NCI-H1436 treated with DMSO at 0.1 percent for 48 hours (cell line): ENCODE measurements around the gene MPDU1.

ENCODE experiments used
- DNase-seq: peaks from one replicate; lab custom pipeline; 2025; lab: John Stamatoyannopoulos, UW

Gene MPDU1

GRCh38 chr17:7583253-7584109, at the start of gene MPDU1:
MPDU1 (plus strand) TSS chr17:7583852; CDS start chr17:7583863, 11 bp downstream.
- peak; percentile 86 for DNase-seq

DNA sequence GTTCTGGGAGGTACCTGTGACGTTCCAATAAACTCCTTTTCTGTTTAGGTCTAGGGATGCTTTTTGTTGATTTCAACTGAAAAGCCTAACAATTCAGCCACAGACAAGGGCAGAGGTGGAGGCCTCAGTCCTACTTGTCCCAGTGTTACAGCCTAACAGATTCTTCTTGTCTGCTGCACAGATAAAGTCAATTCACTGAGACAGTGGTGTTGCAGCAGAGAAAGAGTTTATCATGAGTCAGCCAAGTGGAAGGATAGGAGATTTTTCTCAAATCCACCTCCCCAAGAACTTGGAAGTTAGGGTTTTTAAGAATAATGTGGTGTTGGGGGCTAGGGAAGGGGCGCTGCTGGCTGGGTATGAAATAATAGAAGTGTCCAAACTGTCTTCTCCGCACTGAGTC, 45.6 kb upstream of the MPDU1 start:
- DNase-seq: no peak

DNA sequence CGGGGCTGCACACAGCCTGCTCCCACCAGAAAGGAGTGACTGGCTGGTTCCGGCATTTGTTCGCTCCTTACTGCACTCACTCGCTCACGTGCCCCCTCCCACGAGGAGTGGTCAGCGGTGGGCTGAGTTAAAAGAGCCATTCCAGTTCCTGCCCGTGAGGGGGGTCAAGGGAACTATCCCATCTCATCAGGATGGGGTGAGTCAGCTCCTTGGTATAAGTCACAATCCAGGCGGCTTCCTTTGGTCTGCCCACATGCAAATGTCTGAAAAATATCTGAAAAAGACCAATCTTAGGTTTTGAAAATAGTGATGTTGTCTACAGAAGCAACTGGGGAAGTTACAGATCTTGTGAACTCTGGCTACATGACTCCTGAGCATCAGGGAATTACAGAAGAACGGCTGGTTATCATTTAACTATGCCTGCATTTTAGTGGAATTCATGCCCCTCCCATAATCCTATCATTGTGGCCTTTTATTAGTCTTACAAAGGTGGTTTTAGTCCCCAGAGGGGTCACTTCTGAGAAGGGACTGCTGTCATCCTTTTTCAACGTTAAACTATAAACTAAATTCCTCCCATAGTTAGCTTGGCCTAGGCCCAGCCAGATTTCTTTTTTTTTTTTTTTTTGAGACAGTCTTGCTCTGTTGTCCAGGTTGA, 44.6 kb upstream of the MPDU1 start:
- no peak for DNase-seq

DNA sequence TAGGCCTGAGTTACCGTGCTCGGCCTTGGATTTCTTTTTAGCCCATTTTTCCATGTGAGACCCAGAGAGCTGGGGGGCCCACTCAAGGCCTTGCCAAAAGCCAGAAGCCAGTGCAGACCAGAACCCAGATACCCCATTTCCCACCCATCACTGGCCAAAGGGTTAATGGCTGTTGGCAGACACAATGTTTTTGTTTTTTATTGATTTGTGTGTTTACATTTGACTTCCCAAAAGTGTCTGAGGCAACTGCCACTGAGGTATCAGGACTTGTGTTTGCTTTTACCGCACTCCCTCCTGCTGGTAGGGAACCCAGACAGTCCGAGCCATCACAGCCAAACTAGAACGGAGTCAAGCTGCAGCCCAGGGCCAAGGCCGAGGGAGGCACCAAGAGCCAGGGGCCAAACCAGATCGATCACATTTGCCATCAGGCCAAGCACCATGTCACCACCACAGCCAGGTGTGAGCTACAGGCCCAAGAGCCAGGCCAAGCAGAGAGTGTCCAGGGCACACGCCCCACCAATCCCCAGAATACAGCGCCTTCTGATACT, 42.5 kb upstream of the MPDU1 start:
- no peak for DNase-seq

GRCh38 chr17:7544911-7545310, 38.7 kb upstream of the MPDU1 start:
- DNase-seq: no peak

- DNase-seq: no peak
These were observed 34.9 kb upstream of the MPDU1 start, which contains the start of gene TNFSF12 for GRCh38 chr17:7548585-7549400. TNFSF12 (plus strand) TSS chr17:7549058; CDS start chr17:7549154, 96 bp downstream.

- no peak for DNase-seq
These were observed 34.1 kb upstream of the MPDU1 start for GRCh38 chr17:7549401-7550055.

DNA sequence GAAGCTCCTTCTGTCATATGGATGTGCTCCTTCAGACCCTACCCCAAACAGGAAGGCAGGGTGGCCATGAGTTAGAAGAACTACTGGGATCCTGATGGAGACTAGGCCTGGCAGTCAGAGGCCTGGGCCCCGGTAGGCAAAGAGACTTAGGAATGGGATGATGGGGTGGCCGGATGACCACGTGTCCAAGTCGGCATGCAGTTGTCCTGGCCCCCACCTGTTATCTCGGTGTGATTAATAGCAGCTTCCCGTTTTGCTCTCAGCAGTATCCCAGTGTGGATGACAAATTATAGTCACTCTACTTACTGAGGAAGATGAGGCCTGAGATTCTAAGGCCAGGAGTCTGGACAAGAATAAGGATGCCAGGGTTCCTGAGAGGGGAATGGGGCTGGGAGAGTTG, 33.3 kb upstream of the MPDU1 start:
- no peak for DNase-seq

GRCh38 chr17:7551396-7551795, 32.3 kb upstream of the MPDU1 start:
- DNase-seq: no peak

GRCh38 chr17:7552621-7553051, 31.0 kb upstream of the MPDU1 start:
- no peak for DNase-seq

DNA sequence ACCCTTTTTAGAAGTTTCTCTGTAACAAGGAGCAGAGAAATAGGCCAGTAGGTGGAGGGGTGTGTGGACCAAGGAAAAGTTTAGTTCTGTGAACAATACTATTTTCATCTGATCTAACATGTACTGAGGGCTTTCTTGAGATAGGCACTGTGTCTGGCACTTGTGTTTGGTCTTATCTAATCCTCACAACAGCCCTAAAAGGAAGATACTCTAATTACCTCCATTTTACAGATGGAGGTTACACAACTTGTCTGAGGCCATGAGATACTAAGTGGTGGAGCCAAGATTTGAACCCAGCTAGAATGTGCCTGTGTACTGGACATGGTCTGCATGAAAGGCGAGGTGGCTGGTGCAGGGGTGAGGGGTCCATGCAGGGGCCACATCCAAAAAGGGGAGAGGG, 30.3 kb upstream of the MPDU1 start:
- no peak for DNase-seq

GRCh38 chr17:7555320-7555948, 28.2 kb upstream of the MPDU1 start:
- DNase-seq: no peak

DNA sequence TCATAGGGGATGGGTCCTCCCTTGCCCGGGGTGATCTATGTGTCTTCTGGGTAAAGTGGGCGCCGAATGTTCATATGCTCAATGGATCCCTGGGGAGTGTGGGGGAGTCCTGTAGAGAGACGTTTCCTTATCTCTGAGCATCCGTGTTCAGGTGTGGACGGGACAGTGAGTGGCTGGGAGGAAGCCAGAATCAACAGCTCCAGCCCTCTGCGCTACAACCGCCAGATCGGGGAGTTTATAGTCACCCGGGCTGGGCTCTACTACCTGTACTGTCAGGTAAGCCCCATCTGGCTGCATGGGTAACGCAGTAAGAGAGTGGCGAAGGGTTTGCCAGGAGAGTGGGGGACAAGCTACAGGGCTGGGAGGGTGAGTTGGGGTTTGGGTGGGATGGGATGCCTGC, 27.0 kb upstream of the MPDU1 start:
- DNase-seq: no peak

DNA sequence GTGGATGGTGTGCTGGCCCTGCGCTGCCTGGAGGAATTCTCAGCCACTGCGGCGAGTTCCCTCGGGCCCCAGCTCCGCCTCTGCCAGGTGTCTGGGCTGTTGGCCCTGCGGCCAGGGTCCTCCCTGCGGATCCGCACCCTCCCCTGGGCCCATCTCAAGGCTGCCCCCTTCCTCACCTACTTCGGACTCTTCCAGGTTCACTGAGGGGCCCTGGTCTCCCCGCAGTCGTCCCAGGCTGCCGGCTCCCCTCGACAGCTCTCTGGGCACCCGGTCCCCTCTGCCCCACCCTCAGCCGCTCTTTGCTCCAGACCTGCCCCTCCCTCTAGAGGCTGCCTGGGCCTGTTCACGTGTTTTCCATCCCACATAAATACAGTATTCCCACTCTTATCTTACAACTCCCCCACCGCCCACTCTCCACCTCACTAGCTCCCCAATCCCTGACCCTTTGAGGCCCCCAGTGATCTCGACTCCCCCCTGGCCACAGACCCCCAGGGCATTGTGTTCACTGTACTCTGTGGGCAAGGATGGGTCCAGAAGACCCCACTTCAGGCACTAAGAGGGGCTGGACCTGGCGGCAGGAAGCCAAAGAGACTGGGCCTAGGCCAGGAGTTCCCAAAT, 26.4 kb upstream of the MPDU1 start:
- DNase-seq: no peak

DNA sequence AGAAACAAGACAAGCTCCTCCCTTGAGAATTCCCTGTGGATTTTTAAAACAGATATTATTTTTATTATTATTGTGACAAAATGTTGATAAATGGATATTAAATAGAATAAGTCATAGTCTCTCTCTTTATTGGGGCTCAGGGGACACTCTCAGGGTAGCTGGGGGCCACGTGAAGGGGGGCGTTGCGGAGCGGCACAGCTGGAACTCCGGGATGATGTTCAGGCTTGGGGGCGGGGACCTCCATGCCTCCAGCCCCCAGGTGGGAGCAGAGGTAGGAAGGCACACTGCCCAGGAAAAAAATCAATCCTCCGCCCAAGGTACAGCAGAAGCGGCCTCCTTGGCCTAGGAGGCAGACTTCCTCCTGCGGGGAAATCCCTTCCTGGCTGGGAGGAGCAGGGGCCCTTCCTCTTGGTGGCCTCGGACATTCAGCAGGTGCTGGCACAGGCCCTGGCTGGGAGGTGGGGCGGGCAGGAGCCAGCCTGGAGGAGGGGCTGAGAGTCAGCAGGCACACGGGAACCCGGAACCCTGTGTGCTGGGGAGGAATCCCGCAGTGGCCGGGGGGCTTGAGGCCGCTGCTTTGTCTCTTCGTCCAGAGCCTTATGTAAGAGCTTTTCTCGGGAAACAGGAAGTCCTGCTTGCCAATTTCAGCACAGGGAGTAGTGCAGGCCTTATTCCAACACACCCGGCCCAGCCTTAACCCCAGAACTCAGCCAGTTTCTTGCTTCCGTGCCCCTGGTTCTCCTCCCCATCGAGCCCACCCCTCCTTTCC, 25.7 kb upstream of the MPDU1 start:
- DNase-seq: no peak

DNA sequence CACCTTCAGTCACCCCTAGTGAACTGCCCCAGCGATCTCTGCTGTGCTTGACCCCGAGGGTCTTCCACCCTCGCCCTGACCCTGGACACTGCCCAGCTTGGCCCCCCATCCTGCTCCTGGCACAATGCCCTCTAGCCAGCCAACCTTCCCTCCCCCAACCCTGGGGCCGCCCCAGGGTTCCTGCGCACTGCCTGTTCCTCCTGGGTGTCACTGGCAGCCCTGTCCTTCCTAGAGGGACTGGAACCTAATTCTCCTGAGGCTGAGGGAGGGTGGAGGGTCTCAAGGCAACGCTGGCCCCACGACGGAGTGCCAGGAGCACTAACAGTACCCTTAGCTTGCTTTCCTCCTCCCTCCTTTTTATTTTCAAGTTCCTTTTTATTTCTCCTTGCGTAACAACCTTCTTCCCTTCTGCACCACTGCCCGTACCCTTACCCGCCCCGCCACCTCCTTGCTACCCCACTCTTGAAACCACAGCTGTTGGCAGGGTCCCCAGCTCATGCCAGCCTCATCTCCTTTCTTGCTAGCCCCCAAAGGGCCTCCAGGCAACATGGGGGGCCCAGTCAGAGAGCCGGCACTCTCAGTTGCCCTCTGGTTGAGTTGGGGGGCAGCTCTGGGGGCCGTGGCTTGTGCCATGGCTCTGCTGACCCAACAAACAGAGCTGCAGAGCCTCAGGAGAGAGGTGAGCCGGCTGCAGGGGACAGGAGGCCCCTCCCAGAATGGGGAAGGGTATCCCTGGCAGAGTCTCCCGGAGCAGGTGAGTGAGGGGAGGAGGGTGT, 24.9 kb upstream of the MPDU1 start, which contains the start of gene TNFSF13:
Gene TNFSF13 (plus strand): TSS at position 207 of the 776 bp plus-strand sequence. CDS start 290 bp downstream, at position 497.
- no peak for DNase-seq

- no peak for DNase-seq
These were observed 24.1 kb upstream of the MPDU1 start for GRCh38 chr17:7559320-7560171.
